Stimulated activated CD4-positive, alpha-beta T cell treated with anti-CD3 and anti-CD28 coated beads, Interleukin-4, amount 100 ng/mL, for 48 hours (primary cell): ENCODE measurements around the gene EVI5L.

Source experiments
- DNase-seq, 2 donors: peaks; one replicate each; pipeline ENCODE4 v3.0.0-alpha.2; 2020; ENCODE audit warnings: low read depth in 2 of 2

EVI5L gene

GRCh38 chr19:7912697-7913564 is 82.9 kb downstream of the EVI5L start:
- no peak for DNase-seq

- no peak for DNase-seq
Observed at GRCh38 chr19:7913652-7914051, 83.6 kb downstream of the EVI5L start.

- no peak for DNase-seq
Observed at GRCh38 chr19:7914099-7914498, 84.1 kb downstream of the EVI5L start.
